H1 (cell line): ENCODE data around the gene BRSK2. TPM values are rescaled to one million over a fixed set of nuclear protein-coding genes. Genes with fewer than 3 reads are reported as not detected.

ENCODE experiments used
- CTBP2 ChIP-seq: IDR thresholded peaks from 2 replicates; pipeline ENCODE4 v1.7.0; 2011; ENCODE audit warnings: borderline replicate concordance, mild to moderate bottlenecking, moderate library complexity, mixed read lengths, low read length; ENCODE audit not compliant: insufficient read depth, insufficient read length
- NRF1 ChIP-seq: IDR thresholded peaks from 2 replicates; pipeline ENCODE4 v1.6.1; 2011; ENCODE audit warnings: mild to moderate bottlenecking, low read depth, low read length, improper control_type of control experiment
- RAD21 ChIP-seq, 2 experiments: IDR thresholded peaks in 1 of 2; conservative IDR thresholded peaks in 1 of 2; 2 replicates each; pipeline ENCODE4 v1.6.1; 2011; ENCODE audit warnings: low read depth in 2 of 2, low read length in 2 of 2, improper control_type of control experiment in 1 of 2, inconsistent platforms in 1 of 2, mild to moderate bottlenecking in 1 of 2, moderate library complexity in 1 of 2
- RXRA ChIP-seq: IDR thresholded peaks from 2 replicates; pipeline ENCODE4 v1.6.1; 2011; ENCODE audit warnings: low read depth, mild to moderate bottlenecking, low read length, moderate library complexity; ENCODE audit not compliant: insufficient read depth
- SIN3A ChIP-seq, 2 experiments: IDR thresholded peaks in 1 of 2; conservative IDR thresholded peaks in 1 of 2; 2 replicates each; pipeline ENCODE4 v1.6.1; 2011 to 2012; ENCODE audit warnings: low read length in 2 of 2, improper control_type of control experiment in 1 of 2, low read depth in 1 of 2, mild to moderate bottlenecking in 1 of 2
- polyA plus RNA-seq, 7 experiments: library from polyadenylated mRNA; depleted of rRNA in 3 of 7; stranded (reverse) in 5 of 7; unstranded in 2 of 7; fragments of >200 nt in 5 of 7; fragments of 200-250 nt in 2 of 7; gene quantifications; 1 replicate in 5 of 7; 2 replicates in 1 of 7; 4 replicates in 1 of 7; pipeline versions ENCODE4 v1.2.1 to v1.2.3, GENCODE V29; 2011 to 2013; ENCODE audit warnings: missing spikeins in 2 of 7, mixed read lengths in 2 of 7
- total RNA-seq: library from RNA; stranded (reverse); fragmentation: NEBNext Ultra II Directional; extraction: Animal tissue kit (Norgen Biotek cat#: 25700); gene quantifications from 2 replicates; pipeline ENCODE4 v1.2.1, GENCODE V29; 2021
- TF ChIP-seq, protein P1 (sequence below): fragments of 300-600 bp; sonication (generic); IDR thresholded peaks from 2 replicates; pipeline ENCODE4 v1.7.1; 2012; ENCODE audit warnings: low read length, moderate library complexity, mild to moderate bottlenecking, inconsistent platforms; ENCODE audit not compliant: insufficient replicate concordance

The BRSK2 gene
- total and polyA plus RNA-seq, 2 of the 8 experiments (the other 6 are each of a cell fraction or from before 2014, with no cell fraction given) = 17.3 to 27.1 TPM

DNA sequence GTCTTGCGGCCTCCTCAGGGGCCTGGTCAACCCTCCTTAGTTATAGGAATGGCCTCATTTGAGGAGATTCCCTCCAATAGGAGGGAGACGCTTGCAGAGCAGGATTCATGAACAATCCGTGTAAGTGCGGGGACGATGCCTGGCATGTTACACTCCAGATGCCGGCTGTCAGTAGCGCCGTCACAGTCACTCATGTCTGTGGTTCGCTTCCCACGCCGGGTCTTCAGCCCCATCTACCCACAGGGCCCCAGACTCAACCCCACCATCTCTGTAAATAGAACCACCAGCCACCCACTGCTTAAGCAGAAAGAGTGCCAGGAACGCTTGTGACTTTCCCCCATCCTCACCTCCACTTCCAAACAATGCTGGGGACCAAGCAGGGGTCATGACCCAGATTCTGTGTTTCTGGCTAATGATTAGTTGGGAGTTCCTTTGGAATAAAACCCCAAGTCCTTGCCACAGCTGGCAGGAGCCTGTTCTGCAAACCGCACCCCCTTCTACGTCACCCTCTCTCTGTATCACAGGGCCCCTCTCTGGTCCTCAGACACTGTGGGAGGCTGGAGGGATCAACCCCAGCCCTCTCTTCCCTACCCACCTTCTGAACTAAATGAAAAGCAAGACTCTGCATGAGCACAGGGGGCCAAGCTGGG, 41.5 kb upstream of the BRSK2 start (continued):
- TF ChIP-seq, protein P1, sequence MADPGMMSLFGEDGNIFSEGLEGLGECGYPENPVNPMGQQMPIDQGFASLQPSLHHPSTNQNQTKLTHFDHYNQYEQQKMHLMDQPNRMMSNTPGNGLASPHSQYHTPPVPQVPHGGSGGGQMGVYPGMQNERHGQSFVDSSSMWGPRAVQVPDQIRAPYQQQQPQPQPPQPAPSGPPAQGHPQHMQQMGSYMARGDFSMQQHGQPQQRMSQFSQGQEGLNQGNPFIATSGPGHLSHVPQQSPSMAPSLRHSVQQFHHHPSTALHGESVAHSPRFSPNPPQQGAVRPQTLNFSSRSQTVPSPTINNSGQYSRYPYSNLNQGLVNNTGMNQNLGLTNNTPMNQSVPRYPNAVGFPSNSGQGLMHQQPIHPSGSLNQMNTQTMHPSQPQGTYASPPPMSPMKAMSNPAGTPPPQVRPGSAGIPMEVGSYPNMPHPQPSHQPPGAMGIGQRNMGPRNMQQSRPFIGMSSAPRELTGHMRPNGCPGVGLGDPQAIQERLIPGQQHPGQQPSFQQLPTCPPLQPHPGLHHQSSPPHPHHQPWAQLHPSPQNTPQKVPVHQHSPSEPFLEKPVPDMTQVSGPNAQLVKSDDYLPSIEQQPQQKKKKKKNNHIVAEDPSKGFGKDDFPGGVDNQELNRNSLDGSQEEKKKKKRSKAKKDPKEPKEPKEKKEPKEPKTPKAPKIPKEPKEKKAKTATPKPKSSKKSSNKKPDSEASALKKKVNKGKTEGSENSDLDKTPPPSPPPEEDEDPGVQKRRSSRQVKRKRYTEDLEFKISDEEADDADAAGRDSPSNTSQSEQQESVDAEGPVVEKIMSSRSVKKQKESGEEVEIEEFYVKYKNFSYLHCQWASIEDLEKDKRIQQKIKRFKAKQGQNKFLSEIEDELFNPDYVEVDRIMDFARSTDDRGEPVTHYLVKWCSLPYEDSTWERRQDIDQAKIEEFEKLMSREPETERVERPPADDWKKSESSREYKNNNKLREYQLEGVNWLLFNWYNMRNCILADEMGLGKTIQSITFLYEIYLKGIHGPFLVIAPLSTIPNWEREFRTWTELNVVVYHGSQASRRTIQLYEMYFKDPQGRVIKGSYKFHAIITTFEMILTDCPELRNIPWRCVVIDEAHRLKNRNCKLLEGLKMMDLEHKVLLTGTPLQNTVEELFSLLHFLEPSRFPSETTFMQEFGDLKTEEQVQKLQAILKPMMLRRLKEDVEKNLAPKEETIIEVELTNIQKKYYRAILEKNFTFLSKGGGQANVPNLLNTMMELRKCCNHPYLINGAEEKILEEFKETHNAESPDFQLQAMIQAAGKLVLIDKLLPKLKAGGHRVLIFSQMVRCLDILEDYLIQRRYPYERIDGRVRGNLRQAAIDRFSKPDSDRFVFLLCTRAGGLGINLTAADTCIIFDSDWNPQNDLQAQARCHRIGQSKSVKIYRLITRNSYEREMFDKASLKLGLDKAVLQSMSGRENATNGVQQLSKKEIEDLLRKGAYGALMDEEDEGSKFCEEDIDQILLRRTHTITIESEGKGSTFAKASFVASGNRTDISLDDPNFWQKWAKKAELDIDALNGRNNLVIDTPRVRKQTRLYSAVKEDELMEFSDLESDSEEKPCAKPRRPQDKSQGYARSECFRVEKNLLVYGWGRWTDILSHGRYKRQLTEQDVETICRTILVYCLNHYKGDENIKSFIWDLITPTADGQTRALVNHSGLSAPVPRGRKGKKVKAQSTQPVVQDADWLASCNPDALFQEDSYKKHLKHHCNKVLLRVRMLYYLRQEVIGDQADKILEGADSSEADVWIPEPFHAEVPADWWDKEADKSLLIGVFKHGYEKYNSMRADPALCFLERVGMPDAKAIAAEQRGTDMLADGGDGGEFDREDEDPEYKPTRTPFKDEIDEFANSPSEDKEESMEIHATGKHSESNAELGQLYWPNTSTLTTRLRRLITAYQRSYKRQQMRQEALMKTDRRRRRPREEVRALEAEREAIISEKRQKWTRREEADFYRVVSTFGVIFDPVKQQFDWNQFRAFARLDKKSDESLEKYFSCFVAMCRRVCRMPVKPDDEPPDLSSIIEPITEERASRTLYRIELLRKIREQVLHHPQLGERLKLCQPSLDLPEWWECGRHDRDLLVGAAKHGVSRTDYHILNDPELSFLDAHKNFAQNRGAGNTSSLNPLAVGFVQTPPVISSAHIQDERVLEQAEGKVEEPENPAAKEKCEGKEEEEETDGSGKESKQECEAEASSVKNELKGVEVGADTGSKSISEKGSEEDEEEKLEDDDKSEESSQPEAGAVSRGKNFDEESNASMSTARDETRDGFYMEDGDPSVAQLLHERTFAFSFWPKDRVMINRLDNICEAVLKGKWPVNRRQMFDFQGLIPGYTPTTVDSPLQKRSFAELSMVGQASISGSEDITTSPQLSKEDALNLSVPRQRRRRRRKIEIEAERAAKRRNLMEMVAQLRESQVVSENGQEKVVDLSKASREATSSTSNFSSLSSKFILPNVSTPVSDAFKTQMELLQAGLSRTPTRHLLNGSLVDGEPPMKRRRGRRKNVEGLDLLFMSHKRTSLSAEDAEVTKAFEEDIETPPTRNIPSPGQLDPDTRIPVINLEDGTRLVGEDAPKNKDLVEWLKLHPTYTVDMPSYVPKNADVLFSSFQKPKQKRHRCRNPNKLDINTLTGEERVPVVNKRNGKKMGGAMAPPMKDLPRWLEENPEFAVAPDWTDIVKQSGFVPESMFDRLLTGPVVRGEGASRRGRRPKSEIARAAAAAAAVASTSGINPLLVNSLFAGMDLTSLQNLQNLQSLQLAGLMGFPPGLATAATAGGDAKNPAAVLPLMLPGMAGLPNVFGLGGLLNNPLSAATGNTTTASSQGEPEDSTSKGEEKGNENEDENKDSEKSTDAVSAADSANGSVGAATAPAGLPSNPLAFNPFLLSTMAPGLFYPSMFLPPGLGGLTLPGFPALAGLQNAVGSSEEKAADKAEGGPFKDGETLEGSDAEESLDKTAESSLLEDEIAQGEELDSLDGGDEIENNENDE = no peak
- no peak for TF ChIP-seq RAD21 (IDR thresholded peaks at IDR 0.05 in 1 of 2, conservative IDR thresholded peaks at IDR 0.05 in 1 of 2; ENCODE audit: low read depth in 2 of 2, low read length in 2 of 2)
- TF ChIP-seq SIN3A (conservative IDR thresholded peaks at IDR 0.05 in 1 of 2, IDR thresholded peaks at IDR 0.05 in 1 of 2; ENCODE audit: low read depth in 1 of 2, low read length in 2 of 2) = no peak
- no peak for TF ChIP-seq RXRA
- TF ChIP-seq NRF1 = no peak
- no peak for TF ChIP-seq CTBP2
- TF ChIP-seq, all 59 proteins: peak for 0
